WTC11 (cell line): ENCODE results near the gene FZD10. TPM values are rescaled to one million over a fixed set of nuclear protein-coding genes. Genes with fewer than 3 reads are reported as not detected.

ENCODE experiments used
- ATAC-seq: fragments of 200-7000 bp; cut with Tn5 transposase; 2 replicates; pipeline ENCODE4 v1.10.0; 2021; ENCODE audit warnings: mild to moderate bottlenecking, moderate library complexity
- CTCF ChIA-PET: fragments of 300-600 bp; sonication (Branson Sonifier 250); formaldehyde crosslinking; loops from one replicate; lab custom pipeline; 2021; ENCODE audit warnings: antibody characterized with exemption; lab: Charles Lee
- POLR2A ChIA-PET: fragments of 350-600 bp; sonication (Branson Sonifier 250); formaldehyde crosslinking; loops from one replicate; lab custom pipeline; 2021; ENCODE audit warnings: antibody characterized with exemption; lab: Charles Lee
- DNase-seq: peaks from one replicate; pipeline ENCODE4 v3.0.0; 2021; ENCODE audit warnings: low spot score
- H3K27ac Mint-ChIP-seq: 2 replicates; pipeline ENCODE4 v1.8.0; 2021; ENCODE audit warnings: mixed read lengths
- H3K27me3 Mint-ChIP-seq: 2 replicates; pipeline ENCODE4 v1.8.0; 2021; ENCODE audit warnings: low read depth, mild to moderate bottlenecking, moderate library complexity, mixed read lengths
- H3K36me3 Mint-ChIP-seq: 2 replicates; pipeline ENCODE4 v1.8.0; 2021; ENCODE audit warnings: mixed read lengths
- H3K4me1 Mint-ChIP-seq: 2 replicates; pipeline ENCODE4 v1.8.0; 2022; ENCODE audit warnings: mixed read lengths
- H3K4me3 Mint-ChIP-seq: 2 replicates; pipeline ENCODE4 v1.8.0; 2021; ENCODE audit warnings: mild to moderate bottlenecking, moderate library complexity, mixed read lengths
- H3K9me3 Mint-ChIP-seq: 2 replicates; pipeline ENCODE4 v1.8.0; 2021; ENCODE audit warnings: mixed read lengths
- AFF4 ChIP-seq: sonication (generic); formaldehyde crosslinking; IDR thresholded peaks from 2 replicates; pipeline ENCODE4 v1.8.1; 2023; ENCODE audit warnings: mild to moderate bottlenecking, missing genetic modification reagents, borderline replicate concordance
- ATF1 ChIP-seq: sonication (generic); formaldehyde crosslinking; IDR thresholded peaks from 2 replicates; pipeline ENCODE4 v1.8.1; 2023; ENCODE audit warnings: mild to moderate bottlenecking, moderate library complexity, missing genetic modification reagents
- EMX1 ChIP-seq: fragments of 250-450 bp; sonication (Bioruptor Pico); IDR thresholded peaks from 2 replicates; pipeline ENCODE4 v1.8.0; 2021; ENCODE audit warnings: mild to moderate bottlenecking
- ERG ChIP-seq: fragments of 250-450 bp; sonication (Bioruptor Pico); IDR thresholded peaks from 2 replicates; pipeline ENCODE4 v1.8.0; 2021; ENCODE audit warnings: mild to moderate bottlenecking
- FOXJ3 ChIP-seq: sonication (generic); formaldehyde crosslinking; IDR thresholded peaks from 2 replicates; pipeline ENCODE4 v1.9.0; 2021; ENCODE audit warnings: missing genetic modification reagents, mild to moderate bottlenecking, borderline replicate concordance
- GRHL2 ChIP-seq: fragments of 250-450 bp; sonication (Bioruptor Pico); IDR thresholded peaks from 2 replicates; pipeline ENCODE4 v1.8.0; 2022; ENCODE audit warnings: mild to moderate bottlenecking, moderate library complexity; ENCODE audit not compliant: insufficient replicate concordance, severe bottlenecking
- HMGA2 ChIP-seq: fragments of 250-450 bp; sonication (Bioruptor Pico); IDR thresholded peaks from 2 replicates; pipeline ENCODE4 v1.4.0; 2021; ENCODE audit warnings: mild to moderate bottlenecking, moderate library complexity
- IRF1 ChIP-seq: sonication (generic); formaldehyde crosslinking; IDR thresholded peaks from 2 replicates; pipeline ENCODE4 v1.8.0; 2023; ENCODE audit warnings: missing genetic modification reagents
- MXD4 ChIP-seq: fragments of 250-450 bp; sonication (Bioruptor Pico); IDR thresholded peaks from 2 replicates; pipeline ENCODE4 v1.8.0; 2021; ENCODE audit warnings: mild to moderate bottlenecking, moderate library complexity, borderline replicate concordance
- NFATC4 ChIP-seq: fragments of 250-450 bp; sonication (Bioruptor Pico); IDR thresholded peaks from 2 replicates; pipeline ENCODE4 v1.9.0; 2021; ENCODE audit warnings: mild to moderate bottlenecking
- NR1H2 ChIP-seq: sonication (generic); formaldehyde crosslinking; IDR thresholded peaks from 2 replicates; pipeline ENCODE4 v1.9.0; 2021; ENCODE audit warnings: mild to moderate bottlenecking, moderate library complexity, missing genetic modification reagents
- OVOL2 ChIP-seq: fragments of 250-450 bp; sonication (Bioruptor Pico); IDR thresholded peaks from 2 replicates; pipeline ENCODE4 v1.9.0; 2021; ENCODE audit warnings: mild to moderate bottlenecking, borderline replicate concordance
- SP1 ChIP-seq: sonication (generic); formaldehyde crosslinking; conservative IDR thresholded peaks from 2 replicates; pipeline ENCODE4 v1.8.1; 2022; ENCODE audit warnings: missing genetic modification reagents
- STAT6 ChIP-seq: sonication (generic); formaldehyde crosslinking; conservative IDR thresholded peaks from 2 replicates; pipeline ENCODE4 v1.8.1; 2023; ENCODE audit warnings: mild to moderate bottlenecking, low read depth, missing genetic modification reagents, moderate library complexity
- ZBTB21 ChIP-seq: sonication (generic); formaldehyde crosslinking; IDR thresholded peaks from 2 replicates; pipeline ENCODE4 v1.8.1; 2023; ENCODE audit warnings: mild to moderate bottlenecking, missing genetic modification reagents, borderline replicate concordance
- ZMAT4 ChIP-seq: fragments of 250-450 bp; sonication (Bioruptor Pico); IDR thresholded peaks from 2 replicates; pipeline ENCODE4 v1.9.0; 2021; ENCODE audit warnings: mild to moderate bottlenecking
- total RNA-seq: library from RNA; stranded (reverse); gene quantifications from 3 replicates; pipeline ENCODE4 v1.2.3, GENCODE V29; 2021
- TF ChIP-seq, protein P1 (sequence below): sonication (generic); formaldehyde crosslinking; IDR thresholded peaks from 2 replicates; pipeline ENCODE4 v1.8.0; 2022; ENCODE audit warnings: mild to moderate bottlenecking, missing genetic modification reagents
- TF ChIP-seq, protein P2 (sequence below): sonication (generic); formaldehyde crosslinking; IDR thresholded peaks from 2 replicates; pipeline ENCODE4 v1.8.1; 2023; ENCODE audit warnings: mild to moderate bottlenecking, missing genetic modification reagents, moderate library complexity
- TF ChIP-seq, protein P3 (sequence below): fragments of 250-450 bp; sonication (Bioruptor Pico); IDR thresholded peaks from 2 replicates; pipeline ENCODE4 v2.1.2; 2022; ENCODE audit warnings: mild to moderate bottlenecking, moderate library complexity

Gene FZD10
- total RNA-seq, 1 experiment from 2014 or later = 1.1 TPM

DNA sequence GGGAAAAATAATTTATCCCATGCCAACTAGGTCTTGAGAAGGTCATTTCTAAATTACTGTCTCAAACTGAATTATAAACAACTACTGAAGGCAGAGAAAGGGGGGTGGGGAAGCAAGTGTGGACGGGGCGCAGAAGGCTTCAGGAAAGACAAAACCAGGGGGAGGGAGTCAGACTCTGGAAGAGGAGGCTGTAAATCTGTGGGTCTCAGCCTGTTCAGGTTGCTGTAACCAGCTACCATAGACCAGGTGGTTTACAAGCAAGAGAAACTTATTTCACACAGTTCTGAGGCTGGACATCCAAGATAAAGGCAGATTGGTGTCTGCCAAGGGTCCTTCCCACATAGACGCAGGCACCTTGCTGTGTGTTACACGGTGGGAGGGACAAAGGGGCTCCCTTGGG, 39.9 kb upstream of the FZD10 start:
- H3K27ac Mint-ChIP-seq = no peak overlapping the region
- TF ChIP-seq ATF1 (CRISPR knock-in tag) (no peak), OVOL2 (CRISPR knock-in tag) (no peak), STAT6 (CRISPR knock-in tag) (no peak), MXD4 (CRISPR knock-in tag) (no peak), AFF4 (no peak), NFATC4 (CRISPR knock-in tag) (no peak), EMX1 (no peak)
- TF ChIP-seq, protein P1, sequence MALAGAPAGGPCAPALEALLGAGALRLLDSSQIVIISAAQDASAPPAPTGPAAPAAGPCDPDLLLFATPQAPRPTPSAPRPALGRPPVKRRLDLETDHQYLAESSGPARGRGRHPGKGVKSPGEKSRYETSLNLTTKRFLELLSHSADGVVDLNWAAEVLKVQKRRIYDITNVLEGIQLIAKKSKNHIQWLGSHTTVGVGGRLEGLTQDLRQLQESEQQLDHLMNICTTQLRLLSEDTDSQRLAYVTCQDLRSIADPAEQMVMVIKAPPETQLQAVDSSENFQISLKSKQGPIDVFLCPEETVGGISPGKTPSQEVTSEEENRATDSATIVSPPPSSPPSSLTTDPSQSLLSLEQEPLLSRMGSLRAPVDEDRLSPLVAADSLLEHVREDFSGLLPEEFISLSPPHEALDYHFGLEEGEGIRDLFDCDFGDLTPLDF (CRISPR knock-in tag) = no peak
- TF ChIP-seq, protein P2, sequence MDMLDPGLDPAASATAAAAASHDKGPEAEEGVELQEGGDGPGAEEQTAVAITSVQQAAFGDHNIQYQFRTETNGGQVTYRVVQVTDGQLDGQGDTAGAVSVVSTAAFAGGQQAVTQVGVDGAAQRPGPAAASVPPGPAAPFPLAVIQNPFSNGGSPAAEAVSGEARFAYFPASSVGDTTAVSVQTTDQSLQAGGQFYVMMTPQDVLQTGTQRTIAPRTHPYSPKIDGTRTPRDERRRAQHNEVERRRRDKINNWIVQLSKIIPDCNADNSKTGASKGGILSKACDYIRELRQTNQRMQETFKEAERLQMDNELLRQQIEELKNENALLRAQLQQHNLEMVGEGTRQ (CRISPR knock-in tag) = no peak
- TF ChIP-seq, protein P3, sequence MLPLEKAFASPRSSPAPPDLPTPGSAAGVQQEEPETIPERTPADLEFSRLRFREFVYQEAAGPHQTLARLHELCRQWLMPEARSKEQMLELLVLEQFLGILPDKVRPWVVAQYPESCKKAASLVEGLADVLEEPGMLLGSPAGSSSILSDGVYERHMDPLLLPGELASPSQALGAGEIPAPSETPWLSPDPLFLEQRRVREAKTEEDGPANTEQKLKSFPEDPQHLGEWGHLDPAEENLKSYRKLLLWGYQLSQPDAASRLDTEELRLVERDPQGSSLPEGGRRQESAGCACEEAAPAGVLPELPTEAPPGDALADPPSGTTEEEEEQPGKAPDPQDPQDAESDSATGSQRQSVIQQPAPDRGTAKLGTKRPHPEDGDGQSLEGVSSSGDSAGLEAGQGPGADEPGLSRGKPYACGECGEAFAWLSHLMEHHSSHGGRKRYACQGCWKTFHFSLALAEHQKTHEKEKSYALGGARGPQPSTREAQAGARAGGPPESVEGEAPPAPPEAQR (CRISPR knock-in tag) = no peak
- DNase-seq = no peak
- ChIA-PET POLR2A (no interaction called here), CTCF (no interaction called here)
- H3K9me3 Mint-ChIP-seq = peaks cover 28% of the 10 kb centered on the region
- peaks cover 17% of the 10 kb centered on the region for H3K27me3 Mint-ChIP-seq
- H3K36me3 Mint-ChIP-seq = peaks cover 42% of the 10 kb centered on the region
- H3K4me1 Mint-ChIP-seq = no peaks in the 10 kb centered on the region
- H3K4me3 Mint-ChIP-seq = no peak overlapping the region
- ATAC-seq = no peak

DNA sequence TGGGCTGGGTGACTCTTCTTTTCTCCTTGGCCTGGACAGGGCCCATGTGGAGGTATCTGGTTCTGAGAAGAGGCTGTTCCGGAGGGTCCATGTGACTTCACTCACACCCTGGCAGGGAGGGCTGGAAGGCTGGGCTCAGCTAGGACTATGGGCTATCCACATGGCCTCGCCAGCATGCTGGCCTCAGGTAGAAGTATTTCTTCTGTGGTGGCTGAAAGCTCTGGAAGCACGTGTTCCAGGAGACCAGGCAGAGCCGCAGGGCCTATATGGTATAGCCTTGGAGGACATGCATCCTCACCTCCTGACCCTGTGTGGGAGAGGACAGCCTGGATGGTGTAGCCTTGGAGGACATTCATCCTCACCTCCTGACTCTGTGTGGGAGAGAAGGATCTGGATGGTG, 38.2 kb upstream of the FZD10 start:
- H3K36me3 Mint-ChIP-seq = peaks cover 47% of the 10 kb centered on the region
- no peak overlapping the region for H3K27ac Mint-ChIP-seq
- peaks cover 39% of the 10 kb centered on the region for H3K9me3 Mint-ChIP-seq
- POLR2A ChIA-PET = no interaction called here
- DNase-seq = no peak
- ATAC-seq = no peak
- CTCF ChIA-PET = no interaction called here
- H3K4me1 Mint-ChIP-seq = no peaks in the 10 kb centered on the region
- TF ChIP-seq GRHL2 (CRISPR knock-in tag) (no peak), ZBTB21 (CRISPR knock-in tag) (no peak), ERG (CRISPR knock-in tag) (no peak), SP1 (no peak), HMGA2 (CRISPR knock-in tag) (no peak), IRF1 (CRISPR knock-in tag) (no peak), STAT6 (CRISPR knock-in tag) (no peak), NR1H2 (no peak), ZMAT4 (no peak), FOXJ3 (CRISPR knock-in tag) (no peak)
- no peak overlapping the region for H3K4me3 Mint-ChIP-seq
- H3K27me3 Mint-ChIP-seq = peaks cover 20% of the 10 kb centered on the region
